Upper lobe of left lung (tissue), 6 donors: ENCODE measurements around the gene BAX. TPM values are rescaled to one million over a fixed set of nuclear protein-coding genes. Genes with fewer than 3 reads are reported as not detected.

Experiments
- ATAC-seq, 2 donors: fragments of 200-7000 bp; cut with Tn5 transposase; one replicate each; pipeline ENCODE4 v1.9.1; 2022; ENCODE audit warnings: mild to moderate bottlenecking in 2 of 2, moderate library complexity in 2 of 2; ENCODE audit not compliant: low FRiP score in 2 of 2
- DNase-seq, 2 donors: peaks; one replicate each; pipeline ENCODE4 v3.0.0-alpha.2; 2019 to 2020
- H3K27ac ChIP-seq, 4 donors: fragments of 200-600 bp; sonication (generic); one replicate each; pipeline ENCODE4 v1.5.1; 2016 to 2019
- H3K27me3 ChIP-seq, 4 donors: fragments of 200-600 bp; sonication (generic); one replicate each; pipeline ENCODE4 v1.5.1; 2017 to 2019
- H3K36me3 ChIP-seq, 4 donors: fragments of 200-600 bp; sonication (generic); one replicate each; pipeline ENCODE4 v1.5.1; 2016 to 2019
- H3K4me1 ChIP-seq, 4 donors: fragments of 200-600 bp; sonication (generic); one replicate each; pipeline ENCODE4 v1.5.1; 2018 to 2019
- H3K4me3 ChIP-seq, 4 donors: fragments of 200-600 bp; sonication (generic); one replicate each; pipeline ENCODE4 v1.5.1; 2017 to 2019; ENCODE audit warnings: mild to moderate bottlenecking in 2 of 4, moderate library complexity in 1 of 4
- H3K9me3 ChIP-seq, 4 donors: fragments of 200-600 bp; sonication (generic); one replicate each; pipeline ENCODE4 v1.5.1; 2018 to 2019
- EP300 ChIP-seq, 4 donors: sonication (generic); formaldehyde crosslinking; IDR thresholded peaks; one replicate each; pipeline ENCODE4 v1.5.1; 2017; ENCODE audit warnings: antibody characterized with exemption in 4 of 4, control low read depth in 2 of 4
- POLR2A ChIP-seq, 4 donors: fragments of 450-650 bp; IDR thresholded peaks; one replicate each; pipeline ENCODE4 v1.5.1; 2016 to 2017; ENCODE audit warnings: antibody characterized with exemption in 4 of 4, mild to moderate bottlenecking in 2 of 4
- POLR2AphosphoS5 ChIP-seq, 2 donors: sonication (generic); formaldehyde crosslinking; IDR thresholded peaks; one replicate each; pipeline ENCODE4 v1.5.1; 2017; ENCODE audit warnings: antibody characterized with exemption in 2 of 2
- WGBS, 2 donors: methylation state at CpG; one replicate each; pipeline ENCODE4 v1.1.5; 2017 to 2018; 5-methylcytosine and 5-hydroxymethylcytosine counted together
- total RNA-seq, 6 donors: library from RNA; depleted of rRNA in 4 of 6; stranded (reverse); fragments of >200 nt in 4 of 6; gene quantifications; one replicate each; pipeline versions ENCODE4 v1.1.0 to v1.2.1, GENCODE V29; 2016 to 2021
- TF ChIP-seq, protein P1 (sequence below), 6 experiments: fragments of 450-650 bp in 4 of 6; fragments of 200-600 bp in 2 of 6; sonication (generic) in 2 of 6; IDR thresholded peaks; one replicate each; pipeline ENCODE4 v1.5.1; 2016 to 2019; ENCODE audit warnings: antibody characterized with exemption in 6 of 6
- donor health status: DM: no; HTN: no; CAD: no; lungs with moderate emphysema.
- donor health status: DM: no; HTN: yes; CAD: no; lungs with severe emphysema.

The BAX gene
- total RNA-seq, 6 donors from 2014 or later, result 68.1 to 143 (median 112) TPM

DNA sequence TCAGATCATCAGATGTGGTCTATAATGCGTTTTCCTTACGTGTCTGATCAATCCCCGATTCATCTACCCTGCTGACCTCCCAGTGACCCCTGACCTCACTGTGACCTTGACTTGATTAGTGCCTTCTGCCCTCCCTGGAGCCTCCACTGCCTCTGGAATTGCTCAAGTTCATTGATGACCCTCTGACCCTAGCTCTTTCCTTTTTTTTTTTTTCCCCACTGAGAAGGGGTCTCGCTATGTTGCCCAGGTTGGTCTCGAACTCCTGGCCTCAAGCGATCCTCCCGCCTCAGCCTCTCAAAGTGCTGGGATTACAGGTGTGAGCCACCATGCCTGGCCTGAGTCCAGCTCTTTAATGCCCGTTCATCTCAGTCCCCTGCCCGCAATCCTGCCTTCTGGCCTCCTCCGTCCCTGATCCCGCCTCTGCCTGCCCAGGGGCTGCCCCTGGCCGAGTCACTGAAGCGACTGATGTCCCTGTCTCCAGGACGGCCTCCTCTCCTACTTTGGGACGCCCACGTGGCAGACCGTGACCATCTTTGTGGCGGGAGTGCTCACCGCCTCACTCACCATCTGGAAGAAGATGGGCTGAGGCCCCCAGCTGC lies 6.5 kb downstream of the BAX start:
- Histone ChIP-seq H3K27me3 (no peaks in the 10 kb centered on the region), H3K36me3 (peaks cover under 1 to 7% (median 3%) of the 10 kb centered on the region in 4 donors), H3K9me3 (no peaks in the 10 kb centered on the region), H3K4me1 (peaks cover 28 to 49% (median 35%) of the 10 kb centered on the region in 4 donors), H3K27ac (peak overlapping the region in 3 of 4 donors; percentile 88 to 98 (median 93)), H3K4me3 (no peak overlapping the region)
- 89 to 90% methylated on average over 19 of the region's 19 CpGs for WGBS, 2 donors
- DNase-seq (peak in 1 of 2 donors; percentile 50), ATAC-seq (no peak)
- no peak for TF ChIP-seq EP300 (IDR thresholded peaks at IDR 0.05)
- no peak for TF ChIP-seq POLR2AphosphoS5 (IDR thresholded peaks at IDR 0.05)
- no peak for TF ChIP-seq POLR2A (IDR thresholded peaks at IDR 0.05)
- TF ChIP-seq, protein P1, sequence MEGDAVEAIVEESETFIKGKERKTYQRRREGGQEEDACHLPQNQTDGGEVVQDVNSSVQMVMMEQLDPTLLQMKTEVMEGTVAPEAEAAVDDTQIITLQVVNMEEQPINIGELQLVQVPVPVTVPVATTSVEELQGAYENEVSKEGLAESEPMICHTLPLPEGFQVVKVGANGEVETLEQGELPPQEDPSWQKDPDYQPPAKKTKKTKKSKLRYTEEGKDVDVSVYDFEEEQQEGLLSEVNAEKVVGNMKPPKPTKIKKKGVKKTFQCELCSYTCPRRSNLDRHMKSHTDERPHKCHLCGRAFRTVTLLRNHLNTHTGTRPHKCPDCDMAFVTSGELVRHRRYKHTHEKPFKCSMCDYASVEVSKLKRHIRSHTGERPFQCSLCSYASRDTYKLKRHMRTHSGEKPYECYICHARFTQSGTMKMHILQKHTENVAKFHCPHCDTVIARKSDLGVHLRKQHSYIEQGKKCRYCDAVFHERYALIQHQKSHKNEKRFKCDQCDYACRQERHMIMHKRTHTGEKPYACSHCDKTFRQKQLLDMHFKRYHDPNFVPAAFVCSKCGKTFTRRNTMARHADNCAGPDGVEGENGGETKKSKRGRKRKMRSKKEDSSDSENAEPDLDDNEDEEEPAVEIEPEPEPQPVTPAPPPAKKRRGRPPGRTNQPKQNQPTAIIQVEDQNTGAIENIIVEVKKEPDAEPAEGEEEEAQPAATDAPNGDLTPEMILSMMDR (IDR thresholded peaks at IDR 0.05), result no peak

DNA sequence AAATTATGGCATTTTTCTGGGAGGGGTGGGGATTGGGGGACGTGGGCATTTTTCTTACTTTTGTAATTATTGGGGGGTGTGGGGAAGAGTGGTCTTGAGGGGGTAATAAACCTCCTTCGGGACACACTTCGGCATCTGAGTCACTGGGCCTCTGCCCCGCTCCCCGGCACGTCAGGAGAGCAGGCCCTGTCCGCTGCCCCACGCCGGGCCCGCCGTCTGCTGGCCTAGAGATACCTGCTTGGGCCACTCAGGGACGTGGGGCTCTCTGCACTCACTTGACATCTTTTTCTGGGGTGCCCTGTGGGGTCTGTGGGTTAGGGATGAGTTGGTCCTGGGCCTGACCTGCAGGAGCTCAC lies 7.0 kb downstream of the BAX start:
- H3K4me1 ChIP-seq, result peaks cover 32 to 54% (median 39%) of the 10 kb centered on the region in 4 donors
- TF ChIP-seq POLR2A (IDR thresholded peaks at IDR 0.05) (no peak), EP300 (IDR thresholded peaks at IDR 0.05) (no peak), POLR2AphosphoS5 (IDR thresholded peaks at IDR 0.05) (no peak)
- TF ChIP-seq, protein P1 (IDR thresholded peaks at IDR 0.05), result no peak

DNA sequence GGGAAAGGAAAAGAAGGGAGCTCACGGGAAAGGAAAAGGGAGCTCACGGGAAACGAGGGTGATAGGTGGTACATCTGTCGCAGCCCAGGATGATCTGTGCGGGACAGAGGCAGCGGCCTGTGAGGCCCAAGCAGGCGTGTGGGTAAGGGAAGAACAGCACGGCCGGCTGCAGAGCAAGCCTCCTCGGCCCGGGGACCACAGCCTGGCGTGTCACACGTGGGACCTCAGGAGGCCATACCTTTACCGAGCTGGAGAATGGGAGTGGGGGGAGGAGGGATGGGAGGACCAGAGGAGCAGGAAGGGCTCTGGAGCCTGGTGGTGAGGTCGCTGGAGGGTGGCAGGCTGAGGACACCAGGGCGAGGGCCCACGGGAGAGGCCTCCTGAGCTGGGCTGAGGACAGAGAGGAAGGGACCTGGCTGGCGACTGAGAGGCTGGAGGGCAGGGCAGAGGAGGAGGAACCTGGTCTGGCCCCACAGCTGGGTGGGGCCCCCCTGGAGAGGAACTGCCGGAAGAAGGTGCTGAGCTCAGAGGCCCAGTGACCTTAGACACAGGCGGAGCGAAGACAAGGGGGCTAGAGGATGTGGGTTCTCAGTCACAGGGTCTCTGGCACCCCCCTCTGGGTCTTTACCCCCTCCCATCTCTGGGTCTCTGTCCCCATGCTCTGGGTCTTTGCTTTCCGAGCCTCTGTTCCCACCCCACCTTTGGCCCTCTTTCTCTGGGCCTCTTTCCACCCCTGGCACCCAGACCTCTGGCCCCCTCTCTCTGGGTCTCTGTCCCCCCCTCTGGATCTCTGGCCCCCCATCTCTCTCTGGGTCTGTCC lies 7.6 kb downstream of the BAX start:
- Histone ChIP-seq H3K9me3 (no peaks in the 10 kb centered on the region), H3K27ac (peak overlapping the region; percentile 88 to 98 (median 90)), H3K36me3 (peaks cover 11 to 14% (median 13%) of the 10 kb centered on the region in 4 donors), H3K27me3 (no peaks in the 10 kb centered on the region), H3K4me1 (peaks cover 38 to 60% (median 45%) of the 10 kb centered on the region in 4 donors), H3K4me3 (peak overlapping the region in 2 of 4 donors; percentile 5 to 38)
- peak; percentile 84 to 94 for DNase-seq
- ATAC-seq, result peak; percentile 32 to 65
- TF ChIP-seq EP300 (IDR thresholded peaks at IDR 0.05), result no peak
- TF ChIP-seq POLR2AphosphoS5 (IDR thresholded peaks at IDR 0.05), result peak; percentile 49 to 82
- peak in 2 of 4 donors; percentile 70 to 91 for TF ChIP-seq POLR2A (IDR thresholded peaks at IDR 0.05)
- TF ChIP-seq, protein P1 (IDR thresholded peaks at IDR 0.05), result no peak
- WGBS, 2 donors, result 43 to 47% methylated on average over 22 of the region's 22 CpGs

More for the DNA sequence above, 7.0 kb downstream of the BAX start:
- H3K9me3 ChIP-seq, result no peaks in the 10 kb centered on the region
- no peak overlapping the region for H3K4me3 ChIP-seq
- ATAC-seq (no peak), DNase-seq (peak in 1 of 2 donors; percentile 85)
- H3K27ac ChIP-seq, result peak overlapping the region; percentile 88 to 98 (median 90)
- peaks cover 6 to 8% (median 7%) of the 10 kb centered on the region in 4 donors for H3K36me3 ChIP-seq
- H3K27me3 ChIP-seq, result no peaks in the 10 kb centered on the region
- 60 to 88% methylated on average over 6 to 12 of the region's 12 CpGs for WGBS, 2 donors

DNA sequence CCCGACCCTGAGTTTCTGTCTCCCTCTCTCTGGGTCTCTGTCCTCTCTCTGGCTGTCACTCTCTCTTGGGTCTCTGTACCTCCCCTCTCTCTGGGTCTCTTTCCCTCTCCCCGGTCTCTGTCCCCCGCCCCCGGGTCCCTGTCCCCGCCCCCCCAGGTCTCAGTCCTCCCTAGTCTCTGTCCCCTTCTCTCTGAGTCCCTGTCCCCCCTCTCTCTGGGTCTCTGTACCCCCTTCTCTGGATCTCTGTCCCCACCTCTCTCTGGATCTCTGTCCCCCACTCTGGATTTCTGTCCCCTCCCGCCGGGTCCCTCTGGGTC lies 8.1 kb downstream of the BAX start:
- Histone ChIP-seq H3K36me3 (peaks cover 11 to 20% (median 13%) of the 10 kb centered on the region in 4 donors), H3K27me3 (no peaks in the 10 kb centered on the region), H3K27ac (peak overlapping the region; percentile 88 to 98 (median 90)), H3K4me3 (peak overlapping the region in 2 of 4 donors; percentile 5 to 38), H3K4me1 (peaks cover 42 to 66% (median 50%) of the 10 kb centered on the region in 4 donors), H3K9me3 (no peaks in the 10 kb centered on the region)
- DNase-seq (no peak), ATAC-seq (no peak)
- WGBS, 2 donors, result 12 to 56% methylated on average over 3 to 7 of the region's 7 CpGs
- TF ChIP-seq POLR2AphosphoS5 (IDR thresholded peaks at IDR 0.05), result no peak
- TF ChIP-seq, protein P1 (IDR thresholded peaks at IDR 0.05), result no peak
- no peak for TF ChIP-seq POLR2A (IDR thresholded peaks at IDR 0.05)
- no peak for TF ChIP-seq EP300 (IDR thresholded peaks at IDR 0.05)
